Measurements from ENCODE around the gene FARP1.
A peak's percentile ranks its signal among the peaks of the same experiment; 100 is the strongest.

The FARP1 gene

GRCh38 chr13:98203646-98204326 is 60.9 kb downstream of the FARP1 start:
- DNase-seq, result no peak

- no peak for DNase-seq
Observed at GRCh38 chr13:98204546-98204945, 61.7 kb downstream of the FARP1 start.

- no peak for DNase-seq
Observed at GRCh38 chr13:98206946-98207345, 64.1 kb downstream of the FARP1 start.

DNA sequence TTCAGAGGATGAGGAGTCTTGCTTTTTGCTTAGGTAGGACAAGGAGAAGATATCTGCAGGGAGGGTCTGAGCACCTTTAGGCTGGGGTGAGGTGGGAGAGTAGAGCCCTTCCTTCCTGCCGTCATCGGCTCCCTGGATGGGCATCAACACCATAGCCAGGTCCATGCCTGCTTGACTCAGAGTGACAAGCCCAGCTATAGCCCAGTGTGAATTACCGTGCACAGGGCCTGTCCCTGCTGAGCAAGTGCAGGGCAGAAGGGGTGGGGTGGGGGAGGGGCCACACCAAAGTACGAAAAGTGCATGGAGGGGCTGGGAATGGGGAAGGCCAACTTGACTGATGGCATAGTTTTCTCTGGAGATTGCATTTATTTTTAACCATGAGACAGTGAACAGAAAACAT is 64.5 kb downstream of the FARP1 start:
- DNase-seq, result no peak

- DNase-seq, result no peak
Observed at GRCh38 chr13:98208606-98209005, 65.7 kb downstream of the FARP1 start.

DNA sequence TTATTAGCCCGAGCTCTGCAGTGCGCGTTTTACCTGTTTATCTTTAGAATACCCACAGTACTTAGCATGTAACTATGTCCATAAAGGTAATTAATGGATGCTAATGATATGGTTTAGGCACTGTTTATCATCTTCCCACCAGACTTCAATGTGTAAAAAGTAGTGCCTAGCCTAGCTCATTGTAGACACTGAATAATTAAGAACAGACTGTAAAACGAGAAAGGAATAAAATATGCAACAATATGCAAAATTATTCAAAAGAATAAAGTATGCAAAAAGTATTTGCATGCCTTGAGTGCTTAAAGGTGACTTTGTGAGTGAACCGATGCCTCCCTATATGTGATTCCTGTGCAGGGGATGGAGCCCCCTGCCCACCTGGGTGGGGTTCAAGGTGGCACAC is 69.9 kb downstream of the FARP1 start:
- DNase-seq, result no peak

DNA sequence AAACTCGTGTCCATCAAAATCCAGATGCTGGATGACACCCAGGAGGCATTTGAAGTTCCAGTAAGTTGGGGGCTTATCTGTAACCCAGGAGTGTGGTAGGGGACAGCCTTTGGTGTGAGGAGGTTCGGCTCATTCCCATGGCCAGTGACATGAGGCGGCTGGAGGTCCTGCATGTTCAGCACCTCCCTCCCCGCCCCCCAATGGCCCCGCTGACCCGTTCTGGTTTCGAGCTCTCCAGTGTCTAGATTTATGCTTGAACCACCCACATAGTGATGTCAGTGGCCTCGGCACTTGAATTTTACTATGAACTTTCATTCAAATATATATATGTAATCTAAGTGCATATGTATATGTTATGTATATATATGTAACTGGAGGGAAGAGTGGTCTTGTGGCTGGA is 70.5 kb downstream of the FARP1 start:
- no peak for DNase-seq

GRCh38 chr13:98214008-98214643 is 71.2 kb downstream of the FARP1 start:
- no peak for DNase-seq

DNA sequence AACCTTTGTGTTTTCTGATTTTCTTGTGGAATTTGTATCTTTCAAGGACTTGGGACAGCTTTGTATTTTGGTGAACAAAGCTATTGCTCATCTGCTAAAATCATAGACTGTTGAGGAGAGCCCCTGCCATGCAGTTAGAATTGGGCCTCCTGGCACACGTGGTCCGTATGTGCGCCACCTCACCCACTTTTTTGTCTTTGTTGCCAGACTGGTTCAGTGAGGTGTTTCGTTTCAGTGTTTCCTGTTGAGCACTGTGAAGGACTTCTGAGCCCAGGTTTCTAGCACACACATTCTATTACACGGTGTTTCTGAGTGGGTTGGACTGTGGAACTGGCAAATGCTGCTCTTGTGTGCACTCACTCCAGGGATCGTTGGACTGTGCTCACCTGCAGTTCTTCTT is 71.8 kb downstream of the FARP1 start:
- no peak for DNase-seq

DNA sequence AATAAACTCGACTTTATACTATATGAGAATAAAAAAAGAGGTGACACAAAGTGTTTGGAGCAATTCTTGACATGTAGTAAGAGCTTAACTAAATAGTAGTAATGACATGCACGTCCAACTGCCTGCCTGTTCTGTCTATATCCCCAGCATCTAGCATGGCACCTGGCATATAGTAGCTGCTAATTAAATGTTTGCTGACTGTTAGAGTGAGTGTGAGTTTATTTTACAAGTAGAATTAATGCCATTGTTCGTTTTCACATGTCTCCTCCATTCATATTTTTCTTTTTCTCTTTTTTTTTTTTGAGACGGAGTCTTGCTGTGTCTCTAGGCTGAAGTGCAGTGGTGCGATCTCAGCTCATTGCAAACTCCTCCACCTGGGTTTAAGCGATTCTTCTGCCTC is 72.6 kb downstream of the FARP1 start:
- DNase-seq, result no peak

- DNase-seq, result peak in 1 of 2 experiments; percentile 27
Observed at GRCh38 chr13:98216135-98216565, 73.3 kb downstream of the FARP1 start.

GRCh38 chr13:98216711-98217285 is 73.9 kb downstream of the FARP1 start:
- DNase-seq, result no peak

- DNase-seq, result peak in 1 of 2 experiments; percentile 48
Observed at GRCh38 chr13:98217597-98217996, 74.7 kb downstream of the FARP1 start.

DNA sequence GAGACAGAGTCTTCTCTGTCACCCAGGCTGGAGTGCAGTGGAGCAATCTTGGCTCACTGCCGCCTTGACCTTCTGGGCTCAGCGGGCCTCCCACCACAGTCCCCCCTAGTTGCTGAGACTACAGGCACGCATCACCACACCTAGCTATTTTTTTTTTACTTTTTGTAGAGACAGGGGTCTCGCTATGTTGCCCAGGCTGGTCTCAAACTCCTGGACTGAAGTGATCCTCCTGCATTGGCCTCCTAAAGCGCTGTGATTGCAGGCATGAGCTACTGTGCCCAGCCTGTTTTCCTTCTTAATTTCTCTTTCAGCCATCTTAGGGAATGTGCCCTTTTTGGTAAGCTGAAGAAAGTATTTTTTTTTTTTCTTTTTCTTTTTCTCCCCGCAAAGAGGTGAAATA is 76.8 kb downstream of the FARP1 start:
- no peak for DNase-seq

DNA sequence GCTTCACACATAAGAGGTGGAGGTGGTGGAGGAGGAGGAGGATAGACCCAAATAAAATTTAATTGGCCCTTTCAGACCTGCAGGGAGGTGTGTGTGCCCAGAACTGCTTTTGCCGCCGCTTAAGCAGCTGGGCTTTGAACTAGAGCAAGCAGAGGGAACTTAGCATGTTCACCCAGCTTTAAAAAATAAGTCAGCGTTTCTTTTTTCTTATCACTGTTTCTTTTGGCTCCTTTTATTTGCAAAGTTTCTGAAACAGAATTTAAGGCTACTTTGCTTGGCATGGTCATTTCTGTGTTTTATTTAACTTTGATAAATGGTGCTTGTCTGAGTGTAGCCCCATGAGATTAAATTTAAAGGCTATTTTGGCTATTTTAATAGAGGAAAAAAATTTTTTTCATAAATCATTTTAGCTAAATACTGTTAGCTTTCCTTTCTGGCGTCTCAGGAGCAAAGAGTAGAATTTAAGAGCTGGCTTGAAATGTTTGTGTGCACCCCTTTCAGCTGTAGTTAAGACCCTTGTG is 77.4 kb downstream of the FARP1 start:
- DNase-seq, result no peak

DNA sequence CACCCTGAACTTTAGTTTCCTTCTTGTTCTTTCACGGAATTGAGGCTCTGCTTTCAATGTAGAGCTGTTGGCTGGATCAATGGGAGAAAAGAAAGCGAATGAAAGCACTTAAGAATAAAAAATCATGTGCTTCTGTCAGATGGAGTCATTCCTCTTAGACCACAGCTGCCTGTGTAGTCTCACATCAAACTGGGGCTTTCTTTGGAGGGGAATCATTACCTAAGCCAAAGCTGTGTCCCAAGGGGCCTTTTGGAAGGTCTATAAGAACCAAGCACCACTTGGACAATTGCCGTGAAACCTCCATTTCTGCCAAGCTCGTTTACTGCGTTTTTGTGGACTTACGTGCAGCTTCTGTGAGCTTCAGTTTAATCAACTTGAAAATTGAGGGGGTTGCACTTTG is 78.3 kb downstream of the FARP1 start:
- DNase-seq, result peak; percentile 85 to 91

- DNase-seq, result no peak
Observed at GRCh38 chr13:98222081-98222554, 79.2 kb downstream of the FARP1 start.

GRCh38 chr13:98222816-98223215 is 79.9 kb downstream of the FARP1 start:
- no peak for DNase-seq

- no peak for DNase-seq
Observed at GRCh38 chr13:98223741-98224140, 80.8 kb downstream of the FARP1 start.

- no peak for DNase-seq
Observed at GRCh38 chr13:98224557-98224956, 81.7 kb downstream of the FARP1 start.

- DNase-seq, result no peak
Observed at GRCh38 chr13:98225036-98225940, 82.4 kb downstream of the FARP1 start.

DNA sequence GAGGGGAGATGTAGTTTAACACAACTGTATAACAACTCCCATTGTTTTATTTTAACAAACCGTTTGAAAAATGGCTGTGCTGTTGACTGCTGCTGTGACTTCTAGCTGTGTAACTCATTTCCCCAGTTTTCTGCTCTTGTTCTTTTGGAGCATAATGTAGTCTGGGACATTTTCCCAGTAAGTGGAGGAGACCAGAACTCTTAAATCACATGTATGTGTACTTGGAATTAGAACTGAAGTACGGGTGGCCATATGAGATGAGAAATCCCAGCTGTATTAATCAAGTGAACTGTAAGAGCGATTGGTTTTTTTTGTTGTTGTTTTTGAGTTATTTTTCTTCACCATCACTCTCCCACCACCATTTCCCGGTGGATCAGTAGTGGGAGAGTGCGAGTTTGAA is 83.6 kb downstream of the FARP1 start:
- no peak for DNase-seq
